Testis (tissue), 3 donors: ENCODE results near the gene CORO1C. TPM values are rescaled to one million over a fixed set of nuclear protein-coding genes. Genes with fewer than 3 reads are reported as not detected.

ENCODE experiments used
- DNase-seq: peaks from one replicate; pipeline ENCODE4 v3.0.0-alpha.2; 2019
- H3K27ac ChIP-seq, 2 donors: fragments of 200-600 bp; sonication (generic); one replicate each; pipeline ENCODE4 v1.5.1; 2019
- H3K27me3 ChIP-seq: fragments of 200-600 bp; sonication (generic); one replicate; pipeline ENCODE4 v1.5.1; 2019
- H3K36me3 ChIP-seq: fragments of 200-600 bp; sonication (generic); one replicate; pipeline ENCODE4 v1.5.1; 2017; ENCODE audit warnings: low read depth; ENCODE audit errors: missing control alignments
- H3K4me1 ChIP-seq: fragments of 200-600 bp; sonication (generic); one replicate; pipeline ENCODE4 v1.5.1; 2019
- H3K4me3 ChIP-seq, 2 donors: fragments of 200-600 bp; sonication (generic); one replicate each; pipeline ENCODE4 v1.5.1; 2017 to 2019
- H3K9me3 ChIP-seq: fragments of 200-600 bp; sonication (generic); one replicate; pipeline ENCODE4 v1.5.1; 2017
- POLR2A ChIP-seq: fragments of 450-650 bp; IDR thresholded peaks from one replicate; pipeline ENCODE4 v1.6.1; 2017; ENCODE audit warnings: antibody characterized with exemption, mild to moderate bottlenecking, moderate library complexity
- WGBS, 2 donors: methylation state at CpG; one replicate each; pipeline ENCODE4 v1.1.5; 2018; 5-methylcytosine and 5-hydroxymethylcytosine counted together
- intact Hi-C: fragments of 100-400 bp; cut with DNase I; formaldehyde crosslinking; loops from one replicate; pipeline ENCODE4 v1.15.1; 2023; ENCODE audit warnings: low total_unique reads
- polyA plus RNA-seq: library from polyadenylated mRNA; stranded (reverse); fragments of 350-450 nt; fragmentation: Illumina TruSeq; extraction: RNeasy Lipid Tissue Mini Kit (QIAGEN cat#74804); gene quantifications from one replicate; pipeline ENCODE4 v1.2.3, GENCODE V29; 2014; ENCODE audit warnings: low read depth, low replicate concordance; ENCODE audit not compliant: insufficient read depth
- total RNA-seq, 2 donors: library from RNA; depleted of rRNA; stranded (reverse); fragments of >200 nt; gene quantifications; one replicate each; pipeline ENCODE4 v1.2.3, GENCODE V29; 2016
- TF ChIP-seq, protein P1 (sequence below), 3 experiments: fragments of 450-650 bp in 2 of 3; fragments of 200-600 bp in 1 of 3; sonication (generic) in 1 of 3; IDR thresholded peaks; one replicate each; pipeline ENCODE4 v1.5.1; 2016 to 2019; ENCODE audit warnings: antibody characterized with exemption in 3 of 3, mild to moderate bottlenecking in 2 of 3, moderate library complexity in 1 of 3

The CORO1C gene
- total and polyA plus RNA-seq, 3 donors from 2014 or later, result 57.2 to 73.4 (median 70.2) TPM

DNA sequence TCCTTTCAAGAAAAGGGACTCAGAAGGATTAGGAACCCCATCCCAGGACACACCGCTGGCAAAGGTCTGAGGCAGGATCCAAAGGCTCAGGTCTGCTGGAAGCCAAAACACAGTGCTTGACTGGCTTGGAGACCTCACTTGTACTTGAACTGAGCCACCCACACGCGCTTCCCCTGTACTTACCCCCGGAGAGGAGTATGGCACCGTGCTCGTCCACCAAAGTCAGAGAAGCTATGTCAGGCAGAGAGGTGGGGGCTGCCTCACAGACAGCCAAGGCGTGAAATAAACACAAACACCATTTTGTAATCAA is 86.6 kb downstream of the CORO1C start:
- Histone ChIP-seq H3K4me3 (no peak overlapping the region), H3K36me3 (no peaks in the 10 kb centered on the region), H3K27me3 (no peaks in the 10 kb centered on the region), H3K27ac (peak overlapping the region in 1 of 2 donors; percentile 52), H3K4me1 (peaks cover 21% of the 10 kb centered on the region), H3K9me3 (no peaks in the 10 kb centered on the region)
- 77 to 80% methylated on average over 7 of the region's 7 CpGs for WGBS, 2 donors
- intact Hi-C loops, result no loop called here
- no peak for TF ChIP-seq POLR2A
- TF ChIP-seq, protein P1, sequence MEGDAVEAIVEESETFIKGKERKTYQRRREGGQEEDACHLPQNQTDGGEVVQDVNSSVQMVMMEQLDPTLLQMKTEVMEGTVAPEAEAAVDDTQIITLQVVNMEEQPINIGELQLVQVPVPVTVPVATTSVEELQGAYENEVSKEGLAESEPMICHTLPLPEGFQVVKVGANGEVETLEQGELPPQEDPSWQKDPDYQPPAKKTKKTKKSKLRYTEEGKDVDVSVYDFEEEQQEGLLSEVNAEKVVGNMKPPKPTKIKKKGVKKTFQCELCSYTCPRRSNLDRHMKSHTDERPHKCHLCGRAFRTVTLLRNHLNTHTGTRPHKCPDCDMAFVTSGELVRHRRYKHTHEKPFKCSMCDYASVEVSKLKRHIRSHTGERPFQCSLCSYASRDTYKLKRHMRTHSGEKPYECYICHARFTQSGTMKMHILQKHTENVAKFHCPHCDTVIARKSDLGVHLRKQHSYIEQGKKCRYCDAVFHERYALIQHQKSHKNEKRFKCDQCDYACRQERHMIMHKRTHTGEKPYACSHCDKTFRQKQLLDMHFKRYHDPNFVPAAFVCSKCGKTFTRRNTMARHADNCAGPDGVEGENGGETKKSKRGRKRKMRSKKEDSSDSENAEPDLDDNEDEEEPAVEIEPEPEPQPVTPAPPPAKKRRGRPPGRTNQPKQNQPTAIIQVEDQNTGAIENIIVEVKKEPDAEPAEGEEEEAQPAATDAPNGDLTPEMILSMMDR (IDR thresholded peaks at IDR 0.05), result no peak
- DNase-seq, result no peak

DNA sequence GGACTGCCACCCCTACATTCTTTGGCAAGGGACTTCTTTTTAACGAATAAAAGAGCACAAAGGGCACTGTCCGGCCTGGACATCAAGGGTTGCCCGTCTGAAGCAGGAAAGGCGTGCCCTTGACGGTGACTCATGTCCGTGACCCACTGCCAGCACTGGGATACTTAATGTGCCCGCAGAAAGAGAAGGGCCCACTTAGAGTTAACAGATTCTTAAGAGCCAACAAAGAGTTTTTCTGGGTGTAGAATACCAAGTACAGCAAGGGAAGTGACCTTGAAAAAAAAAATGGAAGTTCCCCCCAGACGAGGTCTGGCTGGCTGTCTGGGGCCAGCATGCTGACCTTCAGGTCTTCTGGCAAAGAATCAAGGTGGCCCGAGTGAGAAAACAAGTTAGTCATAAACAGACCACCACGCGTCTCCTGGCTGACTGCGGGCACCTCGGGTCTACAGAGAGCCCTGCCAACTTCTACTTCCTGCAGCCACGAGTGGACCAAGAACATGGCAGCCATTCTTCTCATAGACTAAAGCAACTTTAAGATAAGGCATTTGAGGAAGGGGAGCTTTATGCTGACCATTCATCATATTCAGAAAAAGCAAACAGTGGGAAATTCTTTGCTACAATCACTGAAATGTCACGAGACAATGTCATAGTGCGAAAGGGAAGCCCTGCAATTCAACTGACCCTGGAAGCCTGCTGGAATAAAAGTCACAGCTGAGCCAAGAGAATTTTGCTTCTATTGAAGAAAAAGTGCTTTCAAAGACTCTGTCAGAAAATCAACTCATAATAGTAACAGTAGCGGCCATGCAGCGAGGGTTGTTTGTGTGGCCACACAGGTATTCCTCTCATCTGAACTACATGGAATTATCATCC is 87.1 kb downstream of the CORO1C start:
- intact Hi-C loops, result no loop called here
- Histone ChIP-seq H3K27ac (peak overlapping the region in 1 of 2 donors; percentile 52), H3K27me3 (no peaks in the 10 kb centered on the region), H3K36me3 (no peaks in the 10 kb centered on the region), H3K4me1 (peaks cover 21% of the 10 kb centered on the region), H3K4me3 (no peak overlapping the region), H3K9me3 (no peaks in the 10 kb centered on the region)
- no peak for TF ChIP-seq POLR2A
- TF ChIP-seq, protein P1 (IDR thresholded peaks at IDR 0.05), result no peak
- DNase-seq, result peak; percentile 37
- 35 to 47% methylated on average over 18 of the region's 18 CpGs for WGBS, 2 donors

DNA sequence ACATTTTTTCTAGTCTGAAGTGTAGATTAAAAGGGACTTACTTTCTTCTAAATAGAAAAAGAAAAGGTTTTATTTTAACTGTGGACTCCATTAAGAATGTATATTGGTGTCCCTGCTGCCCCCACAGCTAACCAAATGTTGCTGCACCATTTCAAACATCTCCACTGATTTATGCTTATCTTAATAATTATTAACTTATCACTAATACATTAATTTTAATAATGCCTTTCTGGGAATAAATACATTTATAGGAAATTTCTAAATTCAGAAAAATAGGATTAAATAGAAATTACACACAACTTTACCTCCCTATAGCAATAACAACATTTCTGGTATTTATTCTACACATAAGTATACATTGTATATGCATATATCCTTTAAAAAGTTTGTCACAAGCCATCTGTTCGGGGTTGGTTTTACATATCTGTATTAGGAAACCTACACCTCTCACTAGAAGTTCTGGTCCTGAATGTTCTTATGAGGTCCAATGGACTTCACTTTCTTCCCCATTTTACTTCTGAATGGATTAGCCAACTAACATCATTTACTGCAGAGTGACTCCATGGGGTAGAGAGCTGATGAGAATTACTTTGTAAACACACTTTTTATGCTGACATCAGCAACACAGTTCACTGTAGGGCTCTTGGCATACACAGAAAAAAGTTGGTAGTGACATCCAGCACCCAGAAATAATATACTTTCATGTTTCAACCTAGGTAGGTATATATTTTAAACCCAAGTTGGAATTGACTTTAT is 88.2 kb downstream of the CORO1C start:
- 92 to 95% methylated on average over 1 of the region's 1 CpG for WGBS, 2 donors
- H3K9me3 ChIP-seq, result no peaks in the 10 kb centered on the region
- no peaks in the 10 kb centered on the region for H3K27me3 ChIP-seq
- no peak for TF ChIP-seq POLR2A
- TF ChIP-seq, protein P1 (IDR thresholded peaks at IDR 0.05), result no peak
- H3K27ac ChIP-seq, result no peak overlapping the region
- no peak overlapping the region for H3K4me3 ChIP-seq
- H3K36me3 ChIP-seq, result no peaks in the 10 kb centered on the region
- H3K4me1 ChIP-seq, result peaks cover 26% of the 10 kb centered on the region
- no peak for DNase-seq
- intact Hi-C loops, result no loop called here

DNA sequence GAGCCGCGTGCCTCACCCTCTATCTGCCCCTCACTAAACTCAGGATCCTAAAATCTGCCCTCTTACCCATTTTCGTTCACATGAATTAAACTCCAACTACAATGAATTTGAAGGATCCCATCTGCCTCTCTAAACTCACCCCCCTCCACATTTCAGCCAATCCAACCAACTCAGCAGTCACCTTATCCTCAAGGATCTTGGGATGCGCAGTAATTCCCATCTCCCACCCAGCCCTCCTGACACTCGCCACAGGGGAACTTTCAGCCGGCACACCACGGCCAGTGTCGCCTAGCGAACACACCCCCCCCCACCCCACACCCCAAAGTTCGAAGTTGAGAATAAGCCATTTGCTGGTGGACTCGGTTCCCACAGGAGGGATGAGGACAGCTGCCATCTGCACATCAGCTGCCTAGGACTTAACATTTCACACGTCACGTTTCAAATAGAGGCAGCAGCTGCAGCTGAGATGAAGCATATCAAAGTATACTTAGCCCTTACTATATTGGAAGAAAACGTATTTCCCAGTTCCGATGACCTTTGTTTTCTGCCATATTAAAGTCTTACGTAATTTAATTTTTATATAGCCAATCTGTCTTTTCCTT is 88.9 kb downstream of the CORO1C start:
- no peak for TF ChIP-seq POLR2A
- TF ChIP-seq, protein P1 (IDR thresholded peaks at IDR 0.05), result no peak
- no peak for DNase-seq
- 85 to 87% methylated on average over 16 of the region's 16 CpGs for WGBS, 2 donors
- Histone ChIP-seq H3K4me3 (no peak overlapping the region), H3K9me3 (no peaks in the 10 kb centered on the region), H3K36me3 (no peaks in the 10 kb centered on the region), H3K4me1 (peaks cover 28% of the 10 kb centered on the region), H3K27ac (peak overlapping the region in 1 of 2 donors; percentile 19), H3K27me3 (no peaks in the 10 kb centered on the region)
- intact Hi-C loops, result no loop called here
